HG03354 (cell line): ENCODE results near the gene C13orf46.

Experiments used
- ATAC-seq: cut with Tn5 transposase; IDR thresholded peaks from one replicate; pipeline ENCODE4 v1.9.1; 2021; ENCODE audit warnings: mild to moderate bottlenecking; ENCODE audit not compliant: unreplicated experiment, poor library complexity, severe bottlenecking

C13orf46 gene

GRCh38 chr13:113945857-113946408, 27.9 kb downstream of the C13orf46 start:
- no peak for ATAC-seq

- no peak for ATAC-seq
Measured at GRCh38 chr13:113943821-113944565, 29.9 kb downstream of the C13orf46 start.

- no peak for ATAC-seq
Measured at GRCh38 chr13:113942591-113943103, 31.2 kb downstream of the C13orf46 start.

GRCh38 chr13:113941571-113942191, 32.2 kb downstream of the C13orf46 start:
- ATAC-seq, result no peak

- ATAC-seq, result no peak
Measured at GRCh38 chr13:113939944-113940297, 34.0 kb downstream of the C13orf46 start.

- no peak for ATAC-seq
Measured at GRCh38 chr13:113939129-113939943, 34.5 kb downstream of the C13orf46 start.

GRCh38 chr13:113938716-113939115, 35.2 kb downstream of the C13orf46 start:
- no peak for ATAC-seq

GRCh38 chr13:113938246-113938645, 35.6 kb downstream of the C13orf46 start:
- no peak for ATAC-seq

GRCh38 chr13:113937527-113938180, 36.2 kb downstream of the C13orf46 start:
- ATAC-seq, result no peak

- ATAC-seq, result no peak
Measured at GRCh38 chr13:113937073-113937472, 36.8 kb downstream of the C13orf46 start.

GRCh38 chr13:113936166-113936965, 37.5 kb downstream of the C13orf46 start:
- no peak for ATAC-seq

- no peak for ATAC-seq
Measured at GRCh38 chr13:113935001-113935844, 38.7 kb downstream of the C13orf46 start.

- no peak for ATAC-seq
Measured at GRCh38 chr13:113934576-113934975, 39.3 kb downstream of the C13orf46 start.

- ATAC-seq, result no peak
Measured at GRCh38 chr13:113933901-113934300, 40.0 kb downstream of the C13orf46 start.

GRCh38 chr13:113931841-113932459, 41.9 kb downstream of the C13orf46 start:
- ATAC-seq, result no peak

GRCh38 chr13:113930671-113931637, 42.9 kb downstream of the C13orf46 start:
- no peak for ATAC-seq
